Osteoblast (primary cell): ENCODE measurements around the gene TIGD4. TPM values are rescaled to one million over a fixed set of nuclear protein-coding genes. Genes with fewer than 3 reads are reported as not detected.
A peak's percentile ranks its signal among the peaks of the same experiment; 100 is the strongest.

ENCODE experiments used
- DNase-seq: peaks from one replicate; pipeline ENCODE4 v3.0.0; 2011; ENCODE audit warnings: low spot score, mixed read lengths; ENCODE audit not compliant: insufficient read length; ENCODE audit errors: missing footprints
- H2AFZ ChIP-seq: 2 replicates; pipeline ENCODE4 v1.6.0; 2011; ENCODE audit warnings: mild to moderate bottlenecking, low read length
- H3K27ac ChIP-seq: 2 replicates; pipeline ENCODE4 v1.5.1; 2011; ENCODE audit warnings: mild to moderate bottlenecking, low read depth, low read length, moderate library complexity
- H3K27me3 ChIP-seq: 2 replicates; pipeline ENCODE4 v1.6.0; 2012; ENCODE audit warnings: mild to moderate bottlenecking, control low read depth, inconsistent platforms, low read length, moderate library complexity; ENCODE audit not compliant: insufficient read depth
- H3K36me3 ChIP-seq: 2 replicates; pipeline ENCODE4 v1.5.1; 2011; ENCODE audit warnings: mild to moderate bottlenecking, low read length, control low read depth, moderate library complexity; ENCODE audit not compliant: insufficient read depth
- H3K4me1 ChIP-seq: 2 replicates; pipeline ENCODE4 v1.5.1; 2011; ENCODE audit warnings: mild to moderate bottlenecking, low read length, control low read depth, moderate library complexity; ENCODE audit not compliant: insufficient read depth
- H3K4me2 ChIP-seq: 2 replicates; pipeline ENCODE4 v1.6.0; 2011; ENCODE audit warnings: mild to moderate bottlenecking, low read length; ENCODE audit not compliant: insufficient read depth
- H3K4me3 ChIP-seq: fragments of 200-600 bp; sonication (generic); 3 replicates; pipeline ENCODE4 v1.5.1; 2012; ENCODE audit warnings: mild to moderate bottlenecking, low read length, inconsistent platforms; ENCODE audit not compliant: insufficient read depth
- H3K79me2 ChIP-seq: 2 replicates; pipeline ENCODE4 v1.6.0; 2012; ENCODE audit warnings: mild to moderate bottlenecking, low read length, control low read depth, inconsistent platforms; ENCODE audit not compliant: insufficient read depth
- H3K9me3 ChIP-seq: 2 replicates; pipeline ENCODE4 v1.5.1; 2011; ENCODE audit warnings: low read depth, low read length, control low read depth
- H4K20me1 ChIP-seq: 2 replicates; pipeline ENCODE4 v1.6.0; 2012; ENCODE audit warnings: mild to moderate bottlenecking, low read length, control low read depth; ENCODE audit not compliant: insufficient read depth
- CTCF ChIP-seq: IDR thresholded peaks from 2 replicates; pipeline ENCODE4 v1.5.1; 2011; ENCODE audit warnings: mild to moderate bottlenecking, low read depth, low read length, moderate library complexity; ENCODE audit errors: extremely low read depth
- total RNA-seq: library from RNA; depleted of rRNA; stranded (reverse); fragments of >200 nt; gene quantifications from 2 replicates; pipeline ENCODE4 v1.2.3, GENCODE V29; 2012

Gene TIGD4
- 0.29 and 0.36 TPM in 2 replicates for total RNA-seq

- H3K4me3 ChIP-seq: peak within 1 kb of the TSS; percentile 82
- H3K79me2 ChIP-seq: peaks cover 47% of the 10 kb centered on the region
- peak within 1 kb of the TSS; percentile 99 for H2AFZ ChIP-seq
- DNase-seq: peak; percentile 96
- no peak for TF ChIP-seq CTCF
- H3K9me3 ChIP-seq: no peaks in the 10 kb centered on the region
- peaks cover 27% of the 10 kb centered on the region for H4K20me1 ChIP-seq
- H3K4me2 ChIP-seq: peak within 1 kb of the TSS; percentile 90
- peaks cover 22% of the 10 kb centered on the region for H3K4me1 ChIP-seq
- H3K27me3 ChIP-seq: peaks cover 16% of the 10 kb centered on the region
- H3K27ac ChIP-seq: peak within 1 kb of the TSS; percentile 85
- H3K36me3 ChIP-seq: no peaks in the 10 kb centered on the region
Measured at GRCh38 chr4:152779513-152780266, at the start of gene TIGD4, which contains the start of gene ARFIP1. TIGD4 (minus strand) TSS chr4:152779730; CDS start chr4:152771004, 8,726 bp downstream. ARFIP1 (plus strand) TSS chr4:152779954; CDS start chr4:152829634, 49,680 bp downstream.

- TF ChIP-seq CTCF: no peak
- H3K4me2 ChIP-seq: no peak overlapping the region
- no peaks in the 10 kb centered on the region for H3K36me3 ChIP-seq
- H3K27ac ChIP-seq: no peak overlapping the region
- no peak overlapping the region for H2AFZ ChIP-seq
- DNase-seq: no peak
- no peaks in the 10 kb centered on the region for H4K20me1 ChIP-seq
- no peak overlapping the region for H3K4me3 ChIP-seq
- no peaks in the 10 kb centered on the region for H3K79me2 ChIP-seq
- no peaks in the 10 kb centered on the region for H3K9me3 ChIP-seq
- no peaks in the 10 kb centered on the region for H3K27me3 ChIP-seq
- H3K4me1 ChIP-seq: no peaks in the 10 kb centered on the region
Measured at GRCh38 chr4:152828122-152828521, 48.6 kb upstream of the TIGD4 start.

- no peak for DNase-seq
- no peak for TF ChIP-seq CTCF
- Histone ChIP-seq H3K36me3 (no peaks in the 10 kb centered on the region), H3K4me2 (no peak overlapping the region), H3K4me3 (no peak overlapping the region), H2AFZ (no peak overlapping the region), H3K9me3 (no peaks in the 10 kb centered on the region), H3K79me2 (no peaks in the 10 kb centered on the region), H3K27ac (no peak overlapping the region), H4K20me1 (no peaks in the 10 kb centered on the region), H3K27me3 (no peaks in the 10 kb centered on the region), H3K4me1 (no peaks in the 10 kb centered on the region)
Measured at GRCh38 chr4:152825336-152825735, 45.8 kb upstream of the TIGD4 start.

GRCh38 chr4:152824561-152824960 lies 45.0 kb upstream of the TIGD4 start:
- Histone ChIP-seq H3K4me3 (no peak overlapping the region), H4K20me1 (no peaks in the 10 kb centered on the region), H3K27me3 (no peaks in the 10 kb centered on the region), H2AFZ (no peak overlapping the region), H3K27ac (no peak overlapping the region), H3K36me3 (no peaks in the 10 kb centered on the region), H3K9me3 (no peaks in the 10 kb centered on the region), H3K79me2 (no peaks in the 10 kb centered on the region), H3K4me1 (no peaks in the 10 kb centered on the region), H3K4me2 (no peak overlapping the region)
- no peak for TF ChIP-seq CTCF
- no peak for DNase-seq
